Measurements from ENCODE around the gene ANTXR2.
"Not testable (repeated sequence)": the region's sequence is repeated elsewhere in the genome, so short reads cannot be mapped to it uniquely, and the experiment has no call there.

The ANTXR2 gene

GRCh38 chr4:80072744-80073472 lies at the start of gene ANTXR2:
ANTXR2 (minus strand) TSS chr4:80073229; CDS start chr4:80072560, 669 bp downstream.
- H2AFZ ChIP-seq (ENCODE audit: low read depth) = peak within 1 kb of the TSS; percentile 81
- no peak for TF ChIP-seq CTCF (conservative IDR thresholded peaks at IDR 0.05; ENCODE audit: low read depth, low read length)
- H3K27me3 ChIP-seq (ENCODE audit: insufficient read depth, low read depth) = no peaks in the 10 kb centered on the region
- H3K4me2 ChIP-seq = peak within 1 kb of the TSS; percentile 19; the same call in 1 of the 2 replicates
- H3K27ac ChIP-seq = no peak within 1 kb of the TSS
- no peaks in the 10 kb centered on the region for H3K4me1 ChIP-seq (ENCODE audit: low read depth, poor library complexity, severe bottlenecking)
- no peaks in the 10 kb centered on the region for H3K36me3 ChIP-seq (ENCODE audit: insufficient read depth)
- no peak within 1 kb of the TSS; the same call in 1 of the 2 replicates for H3K9ac ChIP-seq
- no peak within 1 kb of the TSS for H3K4me3 ChIP-seq (IDR thresholded peaks at IDR 0.05; ENCODE audit: insufficient read depth, low read depth, low read length)
- no peaks in the 10 kb centered on the region for H4K20me1 ChIP-seq (ENCODE audit: insufficient read depth)
- no peaks in the 10 kb centered on the region for H3K79me2 ChIP-seq (ENCODE audit: insufficient read depth, low read depth)

GRCh38 chr4:80121815-80122214 lies 48.8 kb upstream of the ANTXR2 start:
- not testable (repeated sequence) for H3K27ac ChIP-seq; H3K4me3 ChIP-seq (IDR thresholded peaks at IDR 0.05; ENCODE audit: insufficient read depth, low read depth, low read length); H2AFZ ChIP-seq (ENCODE audit: low read depth); H3K9ac ChIP-seq; H3K4me2 ChIP-seq; H3K27me3 ChIP-seq (ENCODE audit: insufficient read depth, low read depth); H3K36me3 ChIP-seq (ENCODE audit: insufficient read depth); H3K4me1 ChIP-seq (ENCODE audit: low read depth, poor library complexity, severe bottlenecking); H3K79me2 ChIP-seq (ENCODE audit: insufficient read depth, low read depth); H4K20me1 ChIP-seq (ENCODE audit: insufficient read depth)

- H3K9ac ChIP-seq; H3K27ac ChIP-seq; H2AFZ ChIP-seq (ENCODE audit: low read depth); H3K27me3 ChIP-seq (ENCODE audit: insufficient read depth, low read depth); H3K36me3 ChIP-seq (ENCODE audit: insufficient read depth); H3K4me2 ChIP-seq; H3K79me2 ChIP-seq (ENCODE audit: insufficient read depth, low read depth); H3K4me1 ChIP-seq (ENCODE audit: low read depth, poor library complexity, severe bottlenecking); H3K4me3 ChIP-seq (IDR thresholded peaks at IDR 0.05; ENCODE audit: insufficient read depth, low read depth, low read length); H4K20me1 ChIP-seq (ENCODE audit: insufficient read depth): not testable (repeated sequence)
Measured at GRCh38 chr4:80119620-80120019, 46.6 kb upstream of the ANTXR2 start.

GRCh38 chr4:80116516-80116915 lies 43.5 kb upstream of the ANTXR2 start:
- no peaks in the 10 kb centered on the region for H3K27me3 ChIP-seq (ENCODE audit: insufficient read depth, low read depth)
- no peak overlapping the region for H3K4me3 ChIP-seq (IDR thresholded peaks at IDR 0.05; ENCODE audit: insufficient read depth, low read depth, low read length)
- no peak overlapping the region for H3K27ac ChIP-seq
- H3K36me3 ChIP-seq (ENCODE audit: insufficient read depth) = no peaks in the 10 kb centered on the region
- TF ChIP-seq CTCF (conservative IDR thresholded peaks at IDR 0.05; ENCODE audit: low read depth, low read length) = no peak
- no peak overlapping the region for H3K4me2 ChIP-seq
- no peaks in the 10 kb centered on the region for H4K20me1 ChIP-seq (ENCODE audit: insufficient read depth)
- H2AFZ ChIP-seq (ENCODE audit: low read depth) = no peak overlapping the region
- no peak overlapping the region for H3K9ac ChIP-seq
- H3K79me2 ChIP-seq (ENCODE audit: insufficient read depth, low read depth) = no peaks in the 10 kb centered on the region
- H3K4me1 ChIP-seq (ENCODE audit: low read depth, poor library complexity, severe bottlenecking) = no peaks in the 10 kb centered on the region

- no peak overlapping the region for H2AFZ ChIP-seq (ENCODE audit: low read depth)
- H3K27me3 ChIP-seq (ENCODE audit: insufficient read depth, low read depth) = no peaks in the 10 kb centered on the region
- H3K79me2 ChIP-seq (ENCODE audit: insufficient read depth, low read depth) = no peaks in the 10 kb centered on the region
- no peak overlapping the region for H3K4me3 ChIP-seq (IDR thresholded peaks at IDR 0.05; ENCODE audit: insufficient read depth, low read depth, low read length)
- no peak overlapping the region for H3K9ac ChIP-seq
- no peaks in the 10 kb centered on the region for H3K4me1 ChIP-seq (ENCODE audit: low read depth, poor library complexity, severe bottlenecking)
- no peaks in the 10 kb centered on the region for H4K20me1 ChIP-seq (ENCODE audit: insufficient read depth)
- H3K36me3 ChIP-seq (ENCODE audit: insufficient read depth) = no peaks in the 10 kb centered on the region
- no peak for TF ChIP-seq CTCF (conservative IDR thresholded peaks at IDR 0.05; ENCODE audit: low read depth, low read length)
- no peak overlapping the region for H3K27ac ChIP-seq
- no peak overlapping the region for H3K4me2 ChIP-seq
Measured at GRCh38 chr4:80115368-80116181, 42.5 kb upstream of the ANTXR2 start.

Measured in KMS-11 (cell line).